UCSD-AML1 (cell line): ENCODE results near the gene EPHA3.

Source experiments
- DNase-seq: peaks from one replicate; lab custom pipeline; 2025; ENCODE audit not compliant: unreplicated experiment; lab: John Stamatoyannopoulos, UW

Gene EPHA3

GRCh38 chr3:89107461-89108290 lies at the start of gene EPHA3:
Gene EPHA3 (plus strand): TSS chr3:89107621. CDS start chr3:89107749, 128 bp downstream.
- DNase-seq = peak; percentile 4

- no peak for DNase-seq
These were observed 49.0 kb upstream of the EPHA3 start for GRCh38 chr3:89058371-89058770.

GRCh38 chr3:89059211-89059925 lies 48.1 kb upstream of the EPHA3 start:
- DNase-seq = peak; percentile 4

GRCh38 chr3:89061259-89061658 lies 46.2 kb upstream of the EPHA3 start:
- no peak for DNase-seq

GRCh38 chr3:89067736-89068135 lies 39.7 kb upstream of the EPHA3 start:
- DNase-seq = no peak

GRCh38 chr3:89072642-89073041 lies 34.8 kb upstream of the EPHA3 start:
- no peak for DNase-seq

- no peak for DNase-seq
These were observed 27.5 kb upstream of the EPHA3 start for GRCh38 chr3:89079944-89080343.

GRCh38 chr3:89087851-89088250 lies 19.6 kb upstream of the EPHA3 start:
- DNase-seq = no peak

GRCh38 chr3:89098173-89098572 lies 9.2 kb upstream of the EPHA3 start:
- DNase-seq = no peak

- peak; percentile 25 for DNase-seq
These were observed 8.3 kb upstream of the EPHA3 start for GRCh38 chr3:89098964-89099585.

GRCh38 chr3:89101251-89101650 lies 6.2 kb upstream of the EPHA3 start:
- DNase-seq = no peak

- DNase-seq = no peak
These were observed 5.5 kb upstream of the EPHA3 start for GRCh38 chr3:89101921-89102320.

GRCh38 chr3:89104499-89104898 lies 2.9 kb upstream of the EPHA3 start:
- no peak for DNase-seq

- no peak for DNase-seq
These were observed 1.9 kb upstream of the EPHA3 start for GRCh38 chr3:89105503-89105902.

- DNase-seq = no peak
These were observed 800 bp downstream of the EPHA3 start for GRCh38 chr3:89108291-89108550.

- DNase-seq = no peak
These were observed 5.9 kb downstream of the EPHA3 start for GRCh38 chr3:89113344-89113743.

- peak; percentile 18 for DNase-seq
These were observed 6.7 kb downstream of the EPHA3 start for GRCh38 chr3:89113893-89114840.

- DNase-seq = no peak
These were observed 7.4 kb downstream of the EPHA3 start for GRCh38 chr3:89114841-89115223.

- no peak for DNase-seq
These were observed 9.1 kb downstream of the EPHA3 start for GRCh38 chr3:89116476-89116875.

GRCh38 chr3:89138048-89138447 lies 30.6 kb downstream of the EPHA3 start:
- DNase-seq = no peak

GRCh38 chr3:89139870-89140269 lies 32.4 kb downstream of the EPHA3 start:
- no peak for DNase-seq
